Effector memory CD8-positive, alpha-beta T cell (primary cell): Measurements from ENCODE around the gene CAMSAP3.

Experiments used
- ATAC-seq: fragments of 150-1000 bp; cut with Tn5 transposase; replicated peaks from 2 replicates; pipeline ENCODE4 v1.10.0; 2021; ENCODE audit warnings: mild to moderate bottlenecking, moderate library complexity
- DNase-seq, 3 experiments: peaks; one replicate each; pipeline ENCODE4 v3.0.0; 2021
- H3K27ac Mint-ChIP-seq, 2 donors: one replicate each; pipeline ENCODE4 v1.8.0; 2022; ENCODE audit warnings: mild to moderate bottlenecking in 2 of 2, mixed read lengths in 2 of 2, moderate library complexity in 2 of 2
- H3K27me3 Mint-ChIP-seq, 2 donors: one replicate each; pipeline ENCODE4 v1.8.0; 2022; ENCODE audit warnings: mixed read lengths in 2 of 2
- H3K36me3 Mint-ChIP-seq: one replicate; pipeline ENCODE4 v1.8.0; 2022; ENCODE audit warnings: mild to moderate bottlenecking, moderate library complexity, mixed read lengths; ENCODE audit not compliant: insufficient read depth
- H3K4me1 Mint-ChIP-seq, 2 donors: one replicate each; pipeline ENCODE4 v1.8.0; 2022; ENCODE audit warnings: low read depth in 2 of 2, mixed read lengths in 2 of 2
- H3K4me3 Mint-ChIP-seq, 2 donors: one replicate each; pipeline ENCODE4 v1.8.0; 2022; ENCODE audit warnings: mild to moderate bottlenecking in 2 of 2, mixed read lengths in 2 of 2, moderate library complexity in 2 of 2
- H3K9me3 Mint-ChIP-seq, 2 donors: one replicate each; pipeline ENCODE4 v1.8.0; 2022; ENCODE audit warnings: mixed read lengths in 2 of 2
- total RNA-seq, 9 experiments: gene quantifications; one replicate each; lab custom pipeline; 2026; lab: John Stamatoyannopoulos, UW

The CAMSAP3 gene
- total RNA-seq: 0 to 2.2 (median 0.79) reads per million in 9 experiments

- H3K27ac Mint-ChIP-seq: no peak within 1 kb of the TSS
- peak in 1 of 3 experiments; percentile 23 for DNase-seq
- H3K36me3 Mint-ChIP-seq: peaks cover 3% of the 10 kb centered on the region
- H3K4me1 Mint-ChIP-seq: peaks cover 4 to 5% of the 10 kb centered on the region in 2 donors
- H3K9me3 Mint-ChIP-seq: no peaks in the 10 kb centered on the region
- peak; percentile 76 for ATAC-seq
- H3K27me3 Mint-ChIP-seq: peaks cover 59 to 70% of the 10 kb centered on the region in 2 donors
- H3K4me3 Mint-ChIP-seq: peak within 1 kb of the TSS; percentile 73 to 78
Measured at GRCh38 chr19:7595466-7596133, at the start of gene CAMSAP3. CAMSAP3 (plus strand) TSS chr19:7595863; CDS start chr19:7596003, 140 bp downstream.

GRCh38 chr19:7545904-7546303 lies 49.8 kb upstream of the CAMSAP3 start:
- ATAC-seq (peak; percentile 40), DNase-seq (no peak)
- no peak overlapping the region for H3K4me3 Mint-ChIP-seq
- H3K4me1 Mint-ChIP-seq: peaks cover 0 to 10% of the 10 kb centered on the region in 2 donors
- no peaks in the 10 kb centered on the region for H3K9me3 Mint-ChIP-seq
- no peaks in the 10 kb centered on the region for H3K27me3 Mint-ChIP-seq
- peaks cover 13% of the 10 kb centered on the region for H3K36me3 Mint-ChIP-seq
- H3K27ac Mint-ChIP-seq: no peak overlapping the region

GRCh38 chr19:7547159-7547558 lies 48.5 kb upstream of the CAMSAP3 start:
- Mint-ChIP-seq H3K4me1 (peaks cover 0 to 12% of the 10 kb centered on the region in 2 donors), H3K27ac (no peak overlapping the region), H3K9me3 (no peaks in the 10 kb centered on the region), H3K36me3 (peaks cover 19% of the 10 kb centered on the region), H3K27me3 (no peaks in the 10 kb centered on the region), H3K4me3 (no peak overlapping the region)
- no peak for DNase-seq
- ATAC-seq: peak; percentile 65

- H3K27ac Mint-ChIP-seq: no peak overlapping the region
Measured at GRCh38 chr19:7549429-7550148, 46.1 kb upstream of the CAMSAP3 start.

GRCh38 chr19:7550169-7550770 lies 45.4 kb upstream of the CAMSAP3 start:
- ATAC-seq (no peak), DNase-seq (no peak)
- H3K27me3 Mint-ChIP-seq: no peaks in the 10 kb centered on the region
- H3K4me1 Mint-ChIP-seq: peaks cover 4 to 11% of the 10 kb centered on the region in 2 donors
- no peaks in the 10 kb centered on the region for H3K9me3 Mint-ChIP-seq
- peaks cover 9% of the 10 kb centered on the region for H3K36me3 Mint-ChIP-seq
- no peak overlapping the region for H3K4me3 Mint-ChIP-seq
- H3K27ac Mint-ChIP-seq: no peak overlapping the region

More at GRCh38 chr19:7549429-7550148, 46.1 kb upstream of the CAMSAP3 start:
- Mint-ChIP-seq H3K27me3 (no peaks in the 10 kb centered on the region), H3K9me3 (no peaks in the 10 kb centered on the region), H3K4me1 (peaks cover 4 to 11% of the 10 kb centered on the region in 2 donors), H3K4me3 (no peak overlapping the region), H3K36me3 (peaks cover 9% of the 10 kb centered on the region)
- ATAC-seq (no peak), DNase-seq (no peak)

- Mint-ChIP-seq H3K36me3 (peaks cover 12% of the 10 kb centered on the region), H3K27ac (peak overlapping the region in 1 of 2 donors; percentile 41), H3K4me1 (peaks cover 4 to 10% of the 10 kb centered on the region in 2 donors), H3K9me3 (no peaks in the 10 kb centered on the region), H3K27me3 (no peaks in the 10 kb centered on the region), H3K4me3 (no peak overlapping the region)
- DNase-seq: no peak
- peak; percentile 74 for ATAC-seq
Measured at GRCh38 chr19:7550987-7551761, 44.5 kb upstream of the CAMSAP3 start.

GRCh38 chr19:7552781-7553180 lies 42.9 kb upstream of the CAMSAP3 start:
- H3K4me3 Mint-ChIP-seq: no peak overlapping the region
- no peak for ATAC-seq
- H3K4me1 Mint-ChIP-seq: peaks cover 4 to 6% of the 10 kb centered on the region in 2 donors
- H3K27me3 Mint-ChIP-seq: no peaks in the 10 kb centered on the region
- no peak for DNase-seq
- H3K36me3 Mint-ChIP-seq: peaks cover 24% of the 10 kb centered on the region
- H3K9me3 Mint-ChIP-seq: no peaks in the 10 kb centered on the region
- peak overlapping the region in 1 of 2 donors; percentile 81 for H3K27ac Mint-ChIP-seq

GRCh38 chr19:7554565-7554964 lies 41.1 kb upstream of the CAMSAP3 start:
- peaks cover 4 to 6% of the 10 kb centered on the region in 2 donors for H3K4me1 Mint-ChIP-seq
- no peak for ATAC-seq
- no peaks in the 10 kb centered on the region for H3K9me3 Mint-ChIP-seq
- peaks cover 28% of the 10 kb centered on the region for H3K36me3 Mint-ChIP-seq
- no peak for DNase-seq
- no peak overlapping the region for H3K4me3 Mint-ChIP-seq
- H3K27me3 Mint-ChIP-seq: no peaks in the 10 kb centered on the region
- H3K27ac Mint-ChIP-seq: no peak overlapping the region

GRCh38 chr19:7554990-7555864 lies 40.4 kb upstream of the CAMSAP3 start:
- Mint-ChIP-seq H3K4me1 (peaks cover 4% of the 10 kb centered on the region in 2 donors), H3K36me3 (peaks cover 28% of the 10 kb centered on the region), H3K9me3 (no peaks in the 10 kb centered on the region), H3K27me3 (no peaks in the 10 kb centered on the region), H3K4me3 (no peak overlapping the region), H3K27ac (no peak overlapping the region)
- no peak for DNase-seq
- no peak for ATAC-seq

GRCh38 chr19:7556696-7557315 lies 38.9 kb upstream of the CAMSAP3 start:
- peaks cover 28% of the 10 kb centered on the region for H3K36me3 Mint-ChIP-seq
- DNase-seq: no peak

GRCh38 chr19:7558667-7559066 lies 37.0 kb upstream of the CAMSAP3 start:
- no peak overlapping the region for H3K27ac Mint-ChIP-seq
- H3K36me3 Mint-ChIP-seq: peaks cover 24% of the 10 kb centered on the region
- no peaks in the 10 kb centered on the region for H3K9me3 Mint-ChIP-seq
- no peak overlapping the region for H3K4me3 Mint-ChIP-seq
- DNase-seq: no peak
- H3K4me1 Mint-ChIP-seq: no peaks in the 10 kb centered on the region
- no peak for ATAC-seq
- no peaks in the 10 kb centered on the region for H3K27me3 Mint-ChIP-seq

More at GRCh38 chr19:7556696-7557315, 38.9 kb upstream of the CAMSAP3 start:
- H3K27ac Mint-ChIP-seq: no peak overlapping the region
- H3K27me3 Mint-ChIP-seq: no peaks in the 10 kb centered on the region
- H3K9me3 Mint-ChIP-seq: no peaks in the 10 kb centered on the region
- peaks cover 2 to 4% of the 10 kb centered on the region in 2 donors for H3K4me1 Mint-ChIP-seq
- H3K4me3 Mint-ChIP-seq: no peak overlapping the region
- no peak for ATAC-seq

GRCh38 chr19:7559102-7559501 lies 36.6 kb upstream of the CAMSAP3 start:
- no peak for DNase-seq
- peaks cover 24% of the 10 kb centered on the region for H3K36me3 Mint-ChIP-seq
- no peaks in the 10 kb centered on the region for H3K9me3 Mint-ChIP-seq
- no peak for ATAC-seq
- no peaks in the 10 kb centered on the region for H3K4me1 Mint-ChIP-seq
- no peaks in the 10 kb centered on the region for H3K27me3 Mint-ChIP-seq
- no peak overlapping the region for H3K4me3 Mint-ChIP-seq
- H3K27ac Mint-ChIP-seq: no peak overlapping the region
